HL-60 (cell line): ENCODE data around the gene PPFIA2.

Experiments
- DNase-seq, 2 experiments: peaks; one replicate each; pipeline ENCODE4 v3.0.0-alpha.2; 2010 to 2020; ENCODE audit warnings: low read depth in 1 of 2, low spot score in 1 of 2
- H3K27ac ChIP-seq: fragments of 250-450 bp; sonication (Bioruptor Pico); replicated peaks from 2 replicates; pipeline ENCODE4 v1.5.1; 2020; ENCODE audit warnings: mild to moderate bottlenecking, moderate library complexity
- H3K27me3 ChIP-seq: fragments of 250-450 bp; sonication (Bioruptor Pico); 2 replicates; pipeline ENCODE4 v1.5.1; 2021; ENCODE audit warnings: mild to moderate bottlenecking, moderate library complexity; ENCODE audit not compliant: insufficient read depth, poor library complexity, severe bottlenecking
- H3K4me3 ChIP-seq: replicated peaks from 2 replicates; pipeline ENCODE4 v1.5.1; 2011; ENCODE audit warnings: mild to moderate bottlenecking, control low read depth, low read length; ENCODE audit not compliant: insufficient read depth
- GABPA ChIP-seq: IDR thresholded peaks from 2 replicates; pipeline ENCODE4 v1.6.1; 2012; ENCODE audit warnings: low read depth
- POLR2AphosphoS5 ChIP-seq: IDR thresholded peaks from 2 replicates; pipeline ENCODE4 v1.6.1; 2012; ENCODE audit warnings: low read depth
- SPI1 ChIP-seq: IDR thresholded peaks from 2 replicates; pipeline ENCODE4 v1.6.1; 2012; ENCODE audit warnings: low read depth, mild to moderate bottlenecking, borderline replicate concordance
- TF ChIP-seq, protein P1 (sequence below): IDR thresholded peaks from one replicate; pipeline ENCODE4 v1.5.1; 2011; ENCODE audit warnings: low read length, control low read depth, inconsistent platforms; ENCODE audit not compliant: insufficient read depth
- TF ChIP-seq, protein P2 (sequence below): IDR thresholded peaks from 2 replicates; pipeline ENCODE4 v1.6.1; 2012; ENCODE audit warnings: low read depth; ENCODE audit not compliant: insufficient replicate concordance

Gene PPFIA2

DNA sequence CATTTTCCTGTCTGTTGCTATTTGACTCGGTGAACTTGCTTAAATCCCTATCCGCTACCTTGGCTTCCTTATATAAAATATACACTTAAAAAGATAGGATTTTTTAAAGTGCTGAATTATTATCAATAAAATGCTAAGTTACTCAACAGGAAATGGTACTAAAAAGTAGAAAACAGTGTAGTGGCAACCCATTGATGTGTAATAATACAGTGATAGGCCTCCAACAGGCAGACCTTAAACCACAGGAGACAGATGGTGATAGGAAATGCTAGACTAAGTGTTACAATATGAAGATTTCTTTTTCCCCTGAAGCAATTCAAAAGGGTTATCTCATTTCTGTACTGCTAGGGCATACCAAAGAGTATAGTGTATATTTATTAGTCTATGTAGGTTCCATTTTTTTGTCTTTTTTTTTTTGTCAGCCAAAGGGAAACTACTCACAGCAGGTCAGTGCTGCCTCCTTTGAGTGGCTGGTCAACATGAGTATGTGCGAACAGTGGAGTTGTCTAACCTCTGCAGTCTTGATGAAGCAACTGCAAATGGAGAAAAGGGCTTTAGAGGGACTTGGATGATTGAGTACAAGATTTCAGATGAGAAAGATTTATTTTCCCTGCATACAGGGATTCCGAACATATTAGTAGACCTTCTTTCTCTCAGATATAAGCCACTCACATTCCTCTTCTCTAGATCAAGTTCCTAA lies 497.5 kb downstream of the PPFIA2 start:
- no peak for DNase-seq

DNA sequence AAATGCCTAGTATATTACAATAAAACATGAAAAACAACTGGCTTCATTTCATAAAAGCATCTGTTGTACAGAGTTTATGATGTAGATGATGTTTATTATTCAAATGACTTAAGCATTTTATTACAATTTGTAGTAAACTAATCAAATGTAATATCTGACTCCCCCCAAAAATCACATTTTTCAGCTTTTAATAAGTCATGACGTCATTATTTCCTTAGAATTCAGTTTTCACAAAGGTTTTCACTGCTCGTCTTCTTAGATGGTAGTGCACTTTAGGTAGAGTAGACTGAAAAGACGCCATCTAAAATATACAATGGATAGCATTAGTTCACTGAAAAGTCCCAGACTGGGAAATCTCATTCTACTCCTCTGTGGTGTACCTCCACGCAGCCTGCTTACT lies 499.8 kb downstream of the PPFIA2 start:
- no peak for TF ChIP-seq SPI1
- TF ChIP-seq, protein P1, sequence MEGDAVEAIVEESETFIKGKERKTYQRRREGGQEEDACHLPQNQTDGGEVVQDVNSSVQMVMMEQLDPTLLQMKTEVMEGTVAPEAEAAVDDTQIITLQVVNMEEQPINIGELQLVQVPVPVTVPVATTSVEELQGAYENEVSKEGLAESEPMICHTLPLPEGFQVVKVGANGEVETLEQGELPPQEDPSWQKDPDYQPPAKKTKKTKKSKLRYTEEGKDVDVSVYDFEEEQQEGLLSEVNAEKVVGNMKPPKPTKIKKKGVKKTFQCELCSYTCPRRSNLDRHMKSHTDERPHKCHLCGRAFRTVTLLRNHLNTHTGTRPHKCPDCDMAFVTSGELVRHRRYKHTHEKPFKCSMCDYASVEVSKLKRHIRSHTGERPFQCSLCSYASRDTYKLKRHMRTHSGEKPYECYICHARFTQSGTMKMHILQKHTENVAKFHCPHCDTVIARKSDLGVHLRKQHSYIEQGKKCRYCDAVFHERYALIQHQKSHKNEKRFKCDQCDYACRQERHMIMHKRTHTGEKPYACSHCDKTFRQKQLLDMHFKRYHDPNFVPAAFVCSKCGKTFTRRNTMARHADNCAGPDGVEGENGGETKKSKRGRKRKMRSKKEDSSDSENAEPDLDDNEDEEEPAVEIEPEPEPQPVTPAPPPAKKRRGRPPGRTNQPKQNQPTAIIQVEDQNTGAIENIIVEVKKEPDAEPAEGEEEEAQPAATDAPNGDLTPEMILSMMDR, result no peak
- TF ChIP-seq, protein P2, sequence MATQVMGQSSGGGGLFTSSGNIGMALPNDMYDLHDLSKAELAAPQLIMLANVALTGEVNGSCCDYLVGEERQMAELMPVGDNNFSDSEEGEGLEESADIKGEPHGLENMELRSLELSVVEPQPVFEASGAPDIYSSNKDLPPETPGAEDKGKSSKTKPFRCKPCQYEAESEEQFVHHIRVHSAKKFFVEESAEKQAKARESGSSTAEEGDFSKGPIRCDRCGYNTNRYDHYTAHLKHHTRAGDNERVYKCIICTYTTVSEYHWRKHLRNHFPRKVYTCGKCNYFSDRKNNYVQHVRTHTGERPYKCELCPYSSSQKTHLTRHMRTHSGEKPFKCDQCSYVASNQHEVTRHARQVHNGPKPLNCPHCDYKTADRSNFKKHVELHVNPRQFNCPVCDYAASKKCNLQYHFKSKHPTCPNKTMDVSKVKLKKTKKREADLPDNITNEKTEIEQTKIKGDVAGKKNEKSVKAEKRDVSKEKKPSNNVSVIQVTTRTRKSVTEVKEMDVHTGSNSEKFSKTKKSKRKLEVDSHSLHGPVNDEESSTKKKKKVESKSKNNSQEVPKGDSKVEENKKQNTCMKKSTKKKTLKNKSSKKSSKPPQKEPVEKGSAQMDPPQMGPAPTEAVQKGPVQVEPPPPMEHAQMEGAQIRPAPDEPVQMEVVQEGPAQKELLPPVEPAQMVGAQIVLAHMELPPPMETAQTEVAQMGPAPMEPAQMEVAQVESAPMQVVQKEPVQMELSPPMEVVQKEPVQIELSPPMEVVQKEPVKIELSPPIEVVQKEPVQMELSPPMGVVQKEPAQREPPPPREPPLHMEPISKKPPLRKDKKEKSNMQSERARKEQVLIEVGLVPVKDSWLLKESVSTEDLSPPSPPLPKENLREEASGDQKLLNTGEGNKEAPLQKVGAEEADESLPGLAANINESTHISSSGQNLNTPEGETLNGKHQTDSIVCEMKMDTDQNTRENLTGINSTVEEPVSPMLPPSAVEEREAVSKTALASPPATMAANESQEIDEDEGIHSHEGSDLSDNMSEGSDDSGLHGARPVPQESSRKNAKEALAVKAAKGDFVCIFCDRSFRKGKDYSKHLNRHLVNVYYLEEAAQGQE, result no peak
- no peak for TF ChIP-seq GABPA
- TF ChIP-seq POLR2AphosphoS5, result no peak
- H3K27me3 ChIP-seq, result no peaks in the 10 kb centered on the region
- DNase-seq, result no peak
- no peak overlapping the region for H3K27ac ChIP-seq
- H3K4me3 ChIP-seq, result no peak overlapping the region

More for the DNA sequence above, 497.5 kb downstream of the PPFIA2 start:
- no peak for TF ChIP-seq SPI1
- no peak for TF ChIP-seq GABPA
- TF ChIP-seq POLR2AphosphoS5, result no peak
- TF ChIP-seq, protein P2, result no peak
- TF ChIP-seq, protein P1, result no peak
- H3K27me3 ChIP-seq, result no peaks in the 10 kb centered on the region
- H3K27ac ChIP-seq, result no peak overlapping the region
- no peak overlapping the region for H3K4me3 ChIP-seq

DNA sequence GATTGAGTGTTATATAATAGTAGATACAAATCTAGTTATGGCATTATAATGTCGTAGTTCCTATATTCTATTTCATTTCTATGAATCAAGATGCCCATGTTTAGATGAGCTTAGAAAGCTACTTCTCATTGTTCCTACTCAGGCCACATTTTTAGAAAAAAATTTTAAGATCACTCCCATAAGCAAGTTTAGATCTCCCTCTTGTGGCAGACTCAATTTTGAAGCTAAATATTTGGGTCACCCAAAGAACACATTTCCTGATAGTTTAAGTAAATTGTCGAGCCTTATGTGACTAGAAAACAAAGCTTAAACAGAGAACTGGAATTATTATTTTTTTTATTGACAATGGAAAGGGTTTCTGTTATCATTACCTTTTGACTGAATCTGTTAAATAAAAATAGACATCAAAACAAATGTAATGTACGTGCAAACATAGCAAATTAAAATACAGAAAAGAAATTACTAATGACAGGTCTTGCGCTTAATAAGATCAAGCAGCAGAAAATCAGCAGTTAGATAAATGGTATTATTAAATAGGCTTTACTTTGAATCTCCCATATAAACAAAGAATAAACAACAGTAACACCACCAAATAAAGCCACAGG lies 501.1 kb downstream of the PPFIA2 start:
- no peak for TF ChIP-seq POLR2AphosphoS5
- no peak for TF ChIP-seq GABPA
- TF ChIP-seq, protein P1, result peak; percentile 4
- TF ChIP-seq SPI1, result no peak
- TF ChIP-seq, protein P2, result no peak
- Histone ChIP-seq H3K27me3 (no peaks in the 10 kb centered on the region), H3K4me3 (no peak overlapping the region), H3K27ac (no peak overlapping the region)
- DNase-seq, result no peak
